HG02938 (cell line): ENCODE data around the gene TMX1.
A peak's percentile ranks its signal among the peaks of the same experiment; 100 is the strongest.

Experiments
- ATAC-seq: cut with Tn5 transposase; IDR thresholded peaks from one replicate; pipeline ENCODE4 v1.9.1; 2021; ENCODE audit warnings: mild to moderate bottlenecking, moderate library complexity; ENCODE audit not compliant: unreplicated experiment

Gene TMX1

DNA sequence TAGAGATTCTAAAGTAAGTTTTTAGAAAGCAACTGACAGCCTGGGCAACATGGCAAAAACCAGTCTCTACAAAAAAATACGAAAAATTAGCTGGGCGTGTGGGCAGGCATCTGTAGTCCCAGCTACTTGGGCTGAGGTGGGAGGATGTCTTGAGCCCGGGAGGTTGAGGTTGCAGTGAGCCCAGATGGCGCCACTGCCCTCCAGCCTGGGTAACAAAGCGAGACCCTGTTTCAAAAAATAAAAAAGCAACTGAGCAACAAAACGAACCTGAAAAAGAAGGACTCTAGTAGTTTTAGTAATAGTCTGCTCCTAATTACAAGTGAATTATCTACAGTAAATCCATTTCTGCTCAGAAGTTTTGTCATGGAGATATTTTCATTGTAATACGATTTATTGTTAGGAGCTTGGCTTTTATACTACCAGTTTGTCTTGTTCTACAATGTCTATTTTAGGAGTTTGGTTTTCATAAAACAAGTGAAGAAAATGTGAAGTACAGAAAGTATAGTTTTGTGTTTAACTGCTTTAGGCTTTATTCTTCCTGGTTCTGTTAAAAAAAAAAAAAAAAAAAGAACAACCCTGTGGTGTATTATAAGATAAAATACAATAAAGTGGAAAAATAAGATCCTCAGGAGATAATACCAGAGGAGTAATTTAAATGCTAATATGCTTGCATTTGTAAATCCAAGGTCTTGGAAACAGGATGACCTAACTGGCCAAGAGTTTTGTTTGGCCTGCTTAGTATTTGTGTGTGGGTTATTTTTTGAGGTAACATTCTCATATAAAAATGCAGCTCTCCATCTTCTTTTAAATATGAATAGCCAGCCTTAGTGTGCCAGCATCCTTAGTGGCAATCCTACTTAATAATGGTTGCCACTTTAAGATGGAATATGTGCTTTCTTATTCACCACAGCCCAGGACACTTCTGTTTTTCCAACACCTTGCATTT, 2.8 kb downstream of the TMX1 start:
- ATAC-seq: no peak

DNA sequence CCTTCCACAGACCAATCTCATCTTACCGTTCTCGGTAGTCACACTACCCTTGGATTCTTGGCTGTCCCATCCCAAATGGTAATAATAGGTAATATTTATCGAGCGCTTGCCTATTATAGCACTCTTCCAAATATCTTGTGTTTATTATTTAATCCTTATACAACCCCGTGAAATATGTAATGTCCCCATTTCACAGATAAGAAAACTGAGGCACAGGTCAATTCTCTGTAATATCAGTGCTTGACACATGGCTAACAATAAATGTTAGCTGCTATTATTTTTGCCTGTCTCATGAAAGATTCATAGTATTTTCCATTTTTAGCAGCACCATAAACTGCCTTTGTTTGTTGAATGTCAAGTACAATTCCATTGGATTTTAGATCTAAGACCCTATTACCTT, 4.5 kb downstream of the TMX1 start:
- ATAC-seq: no peak

DNA sequence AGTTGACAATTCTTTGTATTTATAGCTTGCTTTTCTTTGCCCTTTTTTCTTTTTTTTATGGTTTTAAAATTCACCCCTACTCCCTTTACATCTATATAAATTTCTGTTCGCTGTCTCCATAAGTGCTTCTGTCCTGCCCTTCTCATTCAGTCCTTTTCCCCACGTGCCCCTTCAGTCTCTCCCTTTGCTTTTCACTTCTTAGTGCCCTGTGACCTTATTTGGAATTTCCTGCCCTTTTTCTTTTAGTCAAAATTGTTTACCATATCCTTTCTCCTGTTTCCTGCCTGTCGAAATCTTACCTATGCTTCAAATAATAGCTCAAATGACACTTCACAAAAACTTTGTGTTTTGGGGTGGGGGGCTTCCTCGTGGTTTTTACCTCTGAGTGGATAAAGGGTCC, 6.0 kb downstream of the TMX1 start:
- no peak for ATAC-seq

DNA sequence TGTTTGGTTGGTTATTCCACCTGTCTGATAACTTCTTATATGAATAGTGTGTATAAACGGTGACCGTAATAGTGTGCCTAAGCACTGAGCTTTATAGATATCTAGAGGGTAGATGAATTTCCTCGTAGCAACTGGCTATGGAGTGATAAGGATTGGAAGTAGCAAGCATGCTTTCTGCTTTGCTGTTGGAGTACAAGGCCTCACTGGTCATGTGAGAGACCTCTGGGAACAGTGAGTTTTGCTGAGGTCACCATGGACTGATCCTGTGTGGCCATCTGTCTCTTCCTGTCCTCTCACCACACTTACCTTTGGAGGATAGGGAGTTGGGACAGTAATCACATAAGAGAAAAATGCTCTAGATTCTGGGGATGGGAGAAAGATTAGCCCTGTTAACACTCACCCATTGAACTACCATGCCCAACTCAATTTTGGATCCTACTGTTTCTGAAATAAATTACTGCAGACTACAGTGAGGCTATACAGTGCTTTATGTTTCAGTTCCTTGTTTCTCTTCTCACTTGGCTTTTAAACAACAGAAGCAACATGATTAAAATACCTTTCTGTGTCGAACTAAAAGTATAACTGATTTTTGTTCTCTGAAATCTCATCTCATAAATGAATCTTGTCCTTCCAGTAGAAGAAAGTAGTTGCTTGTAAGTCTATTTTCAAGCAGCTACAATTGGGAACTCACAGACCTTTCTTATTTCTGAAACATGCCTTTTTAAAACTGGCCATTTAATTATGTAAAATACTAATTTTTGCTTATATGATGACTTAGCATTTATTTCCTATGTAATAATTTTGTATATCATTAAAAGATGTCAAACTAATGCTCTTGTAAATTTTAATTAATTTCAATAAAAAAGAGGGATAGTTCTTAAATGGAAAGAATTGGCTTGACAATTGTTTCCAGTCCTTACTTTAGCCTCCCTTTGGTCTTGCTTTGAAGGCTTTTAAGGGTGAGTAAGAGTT, 8.3 kb downstream of the TMX1 start:
- peak; percentile 79 for ATAC-seq

DNA sequence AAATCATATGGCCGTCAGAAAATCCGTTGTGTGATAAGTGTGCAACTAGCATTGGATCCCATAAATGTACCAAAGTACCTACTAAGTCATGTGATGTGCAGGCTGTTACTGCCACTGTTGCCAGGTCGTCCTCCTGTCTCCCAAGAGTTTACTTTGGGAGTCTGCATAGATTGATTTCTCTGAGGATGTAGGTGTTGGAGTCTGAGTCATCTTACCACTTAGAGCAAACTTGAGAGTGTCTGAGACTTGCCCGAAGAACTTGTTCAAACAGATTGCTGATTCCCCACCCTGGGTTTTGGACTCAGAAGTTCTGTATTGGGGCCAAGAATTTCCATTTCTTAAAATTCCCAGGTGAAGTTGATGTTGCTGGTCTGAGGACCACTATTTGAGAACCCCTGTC, 11.4 kb downstream of the TMX1 start:
- no peak for ATAC-seq

DNA sequence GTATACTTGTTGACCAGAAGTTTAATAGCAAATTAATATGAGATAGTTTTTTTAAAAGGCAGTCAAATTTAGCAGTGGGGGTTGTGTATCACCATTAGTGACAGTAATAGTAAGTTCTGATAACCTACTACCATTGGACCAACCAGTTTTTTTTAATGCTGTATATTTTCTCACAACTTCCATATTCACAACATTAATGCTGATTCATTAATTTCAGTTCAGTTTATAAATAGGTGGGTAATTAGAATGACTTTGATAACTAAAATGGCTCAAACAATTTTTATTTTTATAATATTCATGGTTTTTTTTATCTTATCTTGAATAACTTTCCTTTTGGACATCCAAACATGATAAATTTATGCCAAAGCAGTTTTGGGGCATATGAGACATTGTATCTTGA, 13.8 kb downstream of the TMX1 start:
- ATAC-seq: no peak

DNA sequence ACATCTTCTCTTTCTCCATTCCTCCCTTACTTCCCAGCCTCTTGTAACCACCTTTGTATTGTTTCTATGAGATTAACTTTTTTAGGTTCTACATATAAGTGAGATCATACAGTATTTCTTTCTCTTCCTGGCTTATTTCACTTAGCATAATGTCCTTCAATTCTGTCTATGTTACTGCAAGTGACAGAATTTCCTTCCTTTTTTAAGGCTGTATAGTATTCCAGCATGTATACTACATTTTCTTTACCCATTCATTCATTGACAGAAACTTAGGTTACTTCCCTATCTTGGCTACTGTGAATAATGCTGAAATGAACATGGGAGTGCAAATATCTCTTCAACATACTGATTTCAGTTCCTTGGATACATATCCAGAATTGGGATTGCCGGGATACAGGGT, 18.2 kb downstream of the TMX1 start:
- no peak for ATAC-seq

DNA sequence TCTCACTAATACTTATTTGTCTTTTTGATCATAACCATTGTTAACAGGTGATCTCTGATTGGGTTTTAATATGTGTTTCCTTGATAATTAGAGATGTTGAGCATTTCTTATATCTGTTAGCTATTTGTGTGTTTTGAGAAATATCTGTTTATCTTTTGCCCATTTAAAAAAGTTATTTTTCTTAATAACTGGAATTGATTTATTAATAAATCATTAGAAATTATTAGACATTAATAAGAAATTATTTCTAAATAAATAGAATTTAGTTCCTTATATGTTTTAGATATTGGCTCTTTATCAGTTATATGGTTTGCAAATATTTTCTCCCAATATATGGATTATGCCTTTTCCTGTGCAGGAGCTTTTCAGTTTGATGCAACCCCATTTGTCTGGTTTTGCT, 18.7 kb downstream of the TMX1 start:
- ATAC-seq: no peak

DNA sequence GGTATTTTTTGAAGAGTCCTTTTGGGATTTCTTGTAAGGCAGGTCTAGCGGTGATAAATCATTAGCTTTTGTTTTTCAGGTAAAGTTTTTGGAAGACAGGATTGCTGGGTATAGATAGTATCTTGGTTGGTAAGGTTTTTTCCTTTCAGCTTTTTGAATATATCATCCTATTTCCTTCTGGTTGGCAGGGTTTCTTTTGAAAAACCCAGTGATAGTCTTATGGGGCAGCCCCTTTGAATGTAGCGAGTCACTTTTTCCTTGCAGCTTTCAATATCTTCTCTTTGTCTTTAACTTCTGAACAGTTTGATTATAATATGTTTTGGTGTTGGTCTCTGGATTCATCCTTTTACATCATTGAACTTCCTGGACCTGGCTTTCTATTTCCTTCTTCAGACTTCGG, 20.2 kb downstream of the TMX1 start:
- ATAC-seq: no peak

DNA sequence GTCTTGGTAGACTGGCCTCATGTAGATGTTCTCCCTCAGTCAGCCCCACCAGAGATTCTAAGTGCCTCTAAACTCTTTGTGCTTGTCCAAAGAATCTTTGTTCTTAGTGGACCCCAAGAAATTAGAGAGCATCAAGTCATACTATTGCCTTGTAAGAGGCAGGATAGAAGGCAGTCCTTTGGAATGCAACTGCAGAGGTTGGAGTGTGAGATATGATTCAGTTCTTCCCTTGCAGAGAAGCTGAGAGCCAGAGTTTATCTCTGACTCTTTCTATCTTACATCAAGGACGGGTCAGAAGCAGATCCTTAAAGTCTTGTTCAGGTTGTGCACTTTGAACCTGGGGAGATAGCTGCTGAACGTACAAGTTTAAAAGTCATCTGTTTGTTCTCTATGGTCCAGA, 21.1 kb downstream of the TMX1 start:
- no peak for ATAC-seq

DNA sequence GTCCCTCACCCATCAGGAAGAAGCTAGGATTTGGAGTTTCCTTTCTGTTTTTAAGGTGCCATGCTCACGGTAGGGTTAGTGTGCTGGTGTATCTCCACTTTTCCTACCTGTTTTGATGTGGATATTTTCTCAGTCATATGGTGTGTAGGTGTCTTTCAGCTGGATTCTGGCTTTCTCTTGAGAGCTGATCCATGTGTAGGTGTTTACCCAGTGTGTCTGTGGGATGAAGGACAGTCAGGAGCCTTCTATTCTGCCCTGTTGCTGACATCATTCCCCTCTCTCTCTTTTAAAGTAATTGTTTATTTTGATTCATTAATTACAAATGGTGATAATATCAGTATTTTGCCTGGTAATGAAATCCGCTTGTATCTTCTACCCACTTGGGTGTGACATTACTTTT, 22.8 kb downstream of the TMX1 start:
- ATAC-seq: no peak

DNA sequence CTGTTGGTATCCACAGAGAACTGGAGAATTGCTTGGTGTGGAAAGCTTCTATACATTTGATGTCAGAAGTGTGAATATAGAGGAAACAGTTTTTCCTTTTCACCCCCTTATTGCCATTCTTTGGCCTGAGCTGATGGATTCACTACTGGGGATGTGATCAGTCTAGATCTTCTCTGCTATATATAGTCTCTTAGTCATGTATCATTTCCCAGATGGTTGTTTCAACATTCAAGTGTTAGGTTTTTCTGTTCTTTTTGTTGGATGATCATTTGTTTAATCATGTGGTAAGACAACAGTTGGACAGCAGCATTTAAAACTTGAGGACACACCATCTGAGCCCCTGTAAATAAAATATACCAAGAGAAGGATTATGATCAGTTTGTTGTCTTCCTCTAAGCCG, 29.6 kb downstream of the TMX1 start:
- ATAC-seq: no peak

DNA sequence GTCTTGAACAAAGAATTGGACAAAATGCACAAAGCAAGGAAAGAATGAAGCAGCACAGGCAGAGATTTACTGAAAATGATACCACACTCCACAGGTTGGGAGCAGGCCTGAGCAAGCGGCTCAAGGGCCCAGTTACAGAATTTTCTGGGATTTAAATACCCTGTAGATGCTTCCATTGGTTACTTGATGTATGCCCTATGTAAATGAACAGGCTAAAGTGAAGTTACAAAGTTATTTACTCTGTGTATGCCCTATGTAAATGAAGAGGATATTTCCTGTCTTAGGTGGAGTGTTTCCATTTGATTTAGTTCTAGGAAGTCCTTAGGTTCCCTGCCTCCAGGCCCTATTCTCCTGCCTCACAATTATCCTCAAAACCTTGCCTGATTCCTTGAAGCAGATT, 36.6 kb downstream of the TMX1 start:
- ATAC-seq: no peak

DNA sequence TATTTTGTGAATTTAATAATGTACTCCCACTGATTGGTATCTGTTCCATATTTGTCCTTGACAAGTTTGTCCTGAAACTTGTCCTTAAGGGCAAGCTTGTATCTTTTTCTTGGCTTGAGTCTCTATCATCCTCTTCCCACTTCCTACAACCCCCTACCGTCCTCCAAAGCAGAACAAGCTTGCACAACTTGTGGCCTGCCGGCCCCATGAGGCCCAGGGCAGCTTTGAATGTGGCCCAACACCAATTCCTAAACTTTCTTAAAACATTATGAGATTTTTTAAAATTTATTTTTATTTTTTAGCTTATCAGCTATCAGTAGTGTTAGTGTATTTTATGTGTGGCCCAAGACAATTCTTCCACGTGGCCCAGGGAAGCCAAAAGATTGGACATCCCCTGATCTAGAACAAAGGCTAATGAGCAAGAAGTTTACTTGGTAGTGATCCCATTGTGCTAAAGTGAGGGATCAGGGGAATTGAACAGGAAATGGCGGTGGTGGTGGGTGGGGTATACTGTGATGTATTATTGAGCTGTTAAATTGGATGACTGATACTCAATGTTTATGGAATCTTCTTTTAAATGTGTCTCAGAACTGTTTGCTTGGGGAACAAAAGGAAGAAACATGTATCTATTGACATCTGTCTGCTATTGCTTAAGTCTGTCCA, 37.8 kb downstream of the TMX1 start:
- ATAC-seq: no peak

DNA sequence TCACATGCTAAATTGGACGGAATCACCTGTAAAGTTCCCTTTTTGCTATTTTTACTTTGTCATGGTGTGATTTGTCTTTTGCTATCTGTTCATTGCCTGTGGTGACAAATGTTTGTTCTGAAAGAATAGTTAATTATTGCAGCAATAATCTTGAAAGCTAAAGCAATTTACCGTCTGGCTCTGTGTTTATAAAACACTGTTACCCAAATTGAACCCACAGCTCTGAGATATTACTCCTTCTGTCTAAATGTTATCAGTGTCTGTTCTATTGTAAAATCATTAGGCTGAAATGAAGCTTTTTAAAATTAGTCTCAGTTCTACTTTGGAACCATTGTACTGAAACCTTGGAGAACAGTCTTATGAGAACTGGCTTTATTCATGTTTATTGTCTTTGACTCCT, 42.5 kb downstream of the TMX1 start:
- no peak for ATAC-seq

DNA sequence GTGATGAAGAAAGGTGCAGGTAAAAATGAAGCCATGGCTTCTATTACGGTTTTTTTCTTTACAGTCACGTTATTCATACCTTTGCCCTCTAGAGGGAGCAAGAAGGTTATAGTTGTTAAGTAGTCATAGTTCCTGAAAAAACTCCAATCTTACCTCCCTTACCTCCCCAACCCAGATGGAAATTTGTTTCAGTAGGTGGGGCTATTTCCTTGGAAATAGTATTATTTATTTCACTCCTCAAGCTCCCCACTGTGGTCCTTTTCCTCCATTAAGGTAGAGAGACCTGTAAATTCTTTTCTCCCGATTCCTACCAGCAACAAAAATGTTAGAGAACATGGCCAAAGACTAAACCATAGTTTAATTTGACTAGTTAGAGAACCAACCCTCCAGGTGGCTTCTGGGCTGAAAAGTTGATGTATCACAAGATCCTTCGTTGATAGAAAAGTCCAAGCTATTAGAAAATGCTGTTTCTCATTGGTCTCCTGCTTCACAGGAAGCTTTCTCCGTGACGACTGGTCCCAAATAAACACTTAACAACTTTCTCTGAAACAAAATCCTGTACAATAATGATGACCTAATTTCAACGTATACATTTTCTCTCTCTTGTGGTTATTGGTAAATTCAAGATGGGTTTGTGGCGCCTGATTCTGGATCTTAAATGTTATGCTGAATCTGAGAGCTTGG, 43.5 kb downstream of the TMX1 start:
- ATAC-seq: no peak

DNA sequence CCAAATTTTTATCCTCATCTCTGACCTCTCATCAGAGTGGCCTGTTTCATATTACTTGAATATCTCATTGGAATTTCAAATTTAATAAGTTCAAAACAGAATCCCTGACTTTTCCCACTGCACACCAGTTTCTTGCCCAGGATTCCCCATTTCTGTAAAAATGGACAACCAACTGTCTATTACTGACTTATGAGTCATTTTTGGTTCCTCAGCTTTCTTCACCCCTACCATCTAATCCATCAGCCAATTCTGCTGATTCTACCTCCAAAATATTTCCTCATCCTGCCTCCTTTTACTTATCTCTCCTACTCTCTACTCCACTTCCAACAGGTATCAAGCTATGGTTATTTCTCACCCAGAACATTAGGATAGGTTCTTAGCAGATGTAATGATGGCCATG, 44.2 kb downstream of the TMX1 start:
- no peak for ATAC-seq

DNA sequence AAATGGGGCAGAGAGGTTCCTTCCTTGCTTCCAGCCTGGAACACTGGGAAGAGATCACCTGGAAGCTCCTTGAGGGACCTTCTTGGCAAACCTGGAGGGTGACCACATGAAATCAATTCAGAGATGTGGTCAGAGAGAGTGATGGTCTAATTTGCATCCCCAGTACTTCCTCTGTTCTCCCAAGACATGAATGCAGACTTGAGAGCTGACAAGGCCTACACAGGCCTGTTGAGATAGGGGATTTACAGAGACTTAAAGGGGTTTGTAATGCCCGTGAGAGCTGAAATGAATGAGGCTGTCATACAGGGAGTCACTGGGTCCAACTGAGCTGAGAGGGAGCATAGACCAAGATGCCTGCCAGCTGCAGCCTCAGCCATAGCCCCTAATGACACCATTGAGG, 45.1 kb downstream of the TMX1 start:
- ATAC-seq: no peak

DNA sequence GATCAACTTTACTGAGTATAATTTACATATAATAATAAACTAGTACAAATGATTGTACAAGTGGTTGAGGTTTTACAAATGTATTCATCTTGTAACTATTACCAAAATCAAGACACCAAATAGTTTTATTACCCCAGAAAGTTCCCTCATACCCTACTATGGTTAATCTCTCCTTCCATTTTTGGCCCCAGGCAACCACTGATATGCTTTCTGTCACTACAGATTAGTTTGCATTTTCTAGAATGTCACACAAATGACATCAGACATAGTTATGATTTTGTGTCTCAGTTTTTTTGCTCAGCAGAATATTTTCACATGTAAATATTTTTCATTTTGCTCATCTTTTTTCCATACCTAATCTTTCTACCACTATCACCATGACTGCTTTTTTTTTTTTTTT, 49.1 kb downstream of the TMX1 start:
- no peak for ATAC-seq

DNA sequence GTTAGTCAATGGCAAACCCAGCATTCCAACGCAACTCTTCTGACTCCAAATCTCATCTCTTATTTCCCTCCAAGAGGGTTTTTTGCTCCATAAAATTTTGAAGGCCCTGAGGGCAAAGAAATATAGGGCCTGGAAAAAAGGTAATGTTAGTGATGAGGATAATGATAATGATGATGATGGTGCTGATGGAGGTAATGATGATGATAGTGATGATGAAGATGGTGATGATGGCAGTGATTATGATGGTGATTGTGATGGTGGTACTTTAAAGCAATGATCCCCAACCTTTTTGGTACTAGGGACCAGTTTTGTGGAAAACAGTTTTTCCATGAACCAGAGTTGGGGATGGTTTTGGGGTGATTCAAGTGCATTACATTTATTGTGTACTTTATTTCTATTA, 50.1 kb downstream of the TMX1 start:
- no peak for ATAC-seq

DNA sequence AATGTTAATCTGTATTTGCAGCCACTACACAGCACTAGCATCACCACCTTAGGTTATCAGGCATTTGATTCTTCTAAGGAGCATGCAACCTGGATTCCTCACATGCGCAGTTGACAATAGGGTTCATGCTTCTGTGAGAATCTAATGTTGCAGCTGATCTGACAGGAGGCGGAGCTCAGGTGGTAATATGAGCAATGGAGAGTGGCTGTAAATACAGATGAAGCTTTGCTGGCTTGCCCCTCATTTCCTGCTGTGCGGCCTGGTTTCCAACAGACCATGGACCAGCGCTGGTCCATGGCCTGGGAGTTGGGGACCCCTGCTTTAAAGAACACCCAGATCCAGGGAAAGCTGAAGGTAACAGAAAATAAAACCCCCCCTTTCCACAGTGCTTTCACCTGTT, 51.0 kb downstream of the TMX1 start:
- ATAC-seq: no peak
